NCI-H2171 (cell line): ENCODE measurements around the gene UNK.
"Not testable (repeated sequence)": the region's sequence is repeated elsewhere in the genome, so short reads cannot be mapped to it uniquely, and the experiment has no call there.

Experiments used
- DNase-seq: peaks from one replicate; lab custom pipeline; 2025; lab: John Stamatoyannopoulos, UW

The UNK gene

DNA sequence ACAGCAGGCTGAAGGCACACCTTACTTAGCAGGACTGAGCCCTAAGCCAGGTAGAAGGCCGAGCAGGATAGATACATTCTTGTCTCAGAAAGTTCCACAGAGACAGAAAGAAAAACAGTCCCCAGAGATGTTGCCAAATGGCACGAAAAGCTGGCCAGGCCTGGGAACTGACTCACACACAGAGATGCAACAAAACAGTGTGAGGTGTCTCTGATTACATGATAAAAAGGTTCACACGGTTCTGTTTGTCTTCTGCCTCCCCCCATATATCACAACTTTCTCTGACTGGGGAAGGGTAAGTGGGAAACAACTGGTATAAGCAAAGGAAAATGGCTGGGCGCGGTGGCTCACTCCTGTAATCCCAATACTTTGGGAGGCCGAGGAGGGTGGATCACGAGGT, 68.8 kb downstream of the UNK start:
- no peak for DNase-seq

DNA sequence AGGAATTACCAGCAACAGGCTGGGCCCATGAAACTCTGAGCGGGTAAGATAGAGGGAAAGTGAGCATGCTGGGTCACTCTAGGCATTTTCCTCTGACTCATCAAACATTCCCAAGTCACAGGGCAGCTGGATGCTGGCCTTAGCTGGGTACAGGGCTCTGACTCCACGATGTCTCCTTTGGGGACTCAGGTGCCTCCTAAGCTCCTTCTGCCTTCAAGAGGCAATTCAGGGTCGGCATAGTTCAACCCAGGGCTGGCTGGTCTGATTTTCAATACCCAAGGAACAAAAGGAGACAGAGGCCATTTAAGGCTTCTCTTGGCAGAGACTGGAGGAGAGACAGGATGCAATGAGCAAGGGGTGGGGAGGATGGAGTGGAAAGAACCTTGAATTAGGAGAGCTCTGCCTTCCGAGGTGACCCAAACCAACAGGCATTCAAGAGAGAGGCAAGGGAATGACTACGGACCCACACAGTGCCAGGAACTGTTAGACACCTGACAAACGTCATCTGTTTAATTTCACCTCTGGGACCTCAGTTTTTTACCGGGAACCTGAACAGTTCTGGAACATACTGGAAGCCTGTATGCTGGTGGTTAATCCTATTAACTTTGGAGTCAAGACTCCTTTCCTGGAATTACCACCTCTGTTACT, 69.6 kb downstream of the UNK start:
- DNase-seq: no peak

DNA sequence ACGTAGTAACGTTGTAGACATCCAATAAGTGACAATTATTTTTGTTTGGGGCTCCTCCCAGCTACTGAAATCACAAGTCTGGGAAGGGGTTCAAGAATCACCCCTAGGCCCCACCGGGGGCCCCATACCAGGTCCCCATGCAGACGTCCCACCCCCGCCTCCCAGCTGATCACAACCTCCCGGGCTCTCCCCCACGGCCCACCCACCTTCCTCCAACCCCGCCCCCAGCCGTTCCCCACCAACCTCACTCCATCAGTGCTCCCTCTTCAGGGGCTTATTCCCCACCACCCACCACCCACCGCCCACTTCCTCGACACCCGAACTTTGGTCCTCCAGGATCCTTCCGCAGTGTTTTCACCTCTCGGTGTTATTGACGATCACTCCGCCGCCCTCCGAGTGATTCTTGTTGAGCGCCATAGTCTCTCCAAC, 70.3 kb downstream of the UNK start:
- DNase-seq: no peak

DNA sequence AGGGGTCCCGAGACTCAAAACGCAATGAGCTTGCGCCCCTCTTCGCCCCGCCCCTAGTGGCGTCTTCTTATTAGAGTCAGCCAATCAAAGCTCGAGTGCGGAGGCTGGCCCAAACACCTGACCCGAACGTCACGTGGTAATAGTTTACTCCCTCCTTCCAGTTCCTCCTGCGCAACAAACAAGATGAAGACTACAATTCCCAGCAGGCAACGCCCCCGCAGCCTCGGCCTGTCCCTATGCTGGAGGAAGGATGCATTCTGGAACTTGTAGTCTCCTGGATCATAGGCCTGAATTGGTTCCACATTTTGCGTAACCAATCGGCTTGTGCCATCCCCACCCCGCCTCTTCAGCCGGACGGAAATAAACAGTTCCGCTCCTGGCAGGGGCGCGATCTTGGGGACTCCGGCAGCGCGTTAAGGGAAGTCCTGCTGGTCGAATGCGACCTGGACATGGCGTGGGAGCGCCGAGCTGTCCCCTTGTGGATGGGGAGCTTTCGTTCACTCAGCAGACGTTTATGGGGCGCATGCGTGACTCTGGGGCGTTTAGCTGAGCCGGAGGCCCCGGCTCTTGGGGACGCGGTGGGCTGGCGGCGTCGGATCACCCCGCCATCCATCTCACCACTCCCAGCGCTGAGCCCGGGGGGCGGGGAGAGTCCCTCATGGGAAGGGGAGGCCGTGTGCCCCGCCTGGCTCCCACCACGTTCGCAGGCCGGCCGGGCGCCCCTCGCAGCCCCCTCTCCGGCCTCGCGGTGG, 70.9 kb downstream of the UNK start, which contains the start of gene WBP2:
Gene WBP2, minus strand, starts transcription at position 26 of the 752 bp plus-strand sequence. CDS start 38 bp downstream, outside the sequence.
- peak; percentile 99 for DNase-seq

DNA sequence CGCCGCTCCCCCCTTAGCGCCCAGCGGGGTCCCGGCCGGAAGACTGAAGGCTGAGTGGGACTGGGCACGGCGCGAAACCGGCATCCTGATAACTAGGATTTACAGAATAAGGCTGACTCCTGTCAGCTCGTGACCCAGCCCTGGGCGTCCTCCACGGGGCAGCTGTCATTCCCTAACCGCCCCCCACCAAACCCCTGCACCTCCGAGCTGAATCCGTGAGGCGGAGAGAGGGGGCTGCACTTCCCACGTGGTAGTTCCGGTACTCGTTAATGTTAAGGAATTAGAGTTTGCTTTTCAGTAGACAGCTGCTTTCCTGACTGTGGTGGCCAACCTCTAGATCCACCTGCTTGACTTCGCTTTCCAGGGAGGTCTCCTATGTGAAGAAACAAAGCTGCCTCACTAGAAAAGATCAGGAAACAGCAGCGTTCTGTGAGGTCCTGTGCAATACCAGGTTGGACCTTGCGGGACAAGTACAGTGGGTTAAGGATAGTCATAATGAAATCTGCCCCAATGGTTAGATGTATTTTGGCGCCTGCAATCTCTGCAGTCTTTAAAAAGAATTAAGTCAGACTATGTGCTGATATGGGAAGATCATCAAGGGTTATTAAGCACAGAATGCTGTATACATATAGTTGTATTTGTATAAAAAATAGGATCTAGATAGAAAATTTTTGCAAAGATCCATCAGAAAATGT, 71.6 kb downstream of the UNK start:
- no peak for DNase-seq

DNA sequence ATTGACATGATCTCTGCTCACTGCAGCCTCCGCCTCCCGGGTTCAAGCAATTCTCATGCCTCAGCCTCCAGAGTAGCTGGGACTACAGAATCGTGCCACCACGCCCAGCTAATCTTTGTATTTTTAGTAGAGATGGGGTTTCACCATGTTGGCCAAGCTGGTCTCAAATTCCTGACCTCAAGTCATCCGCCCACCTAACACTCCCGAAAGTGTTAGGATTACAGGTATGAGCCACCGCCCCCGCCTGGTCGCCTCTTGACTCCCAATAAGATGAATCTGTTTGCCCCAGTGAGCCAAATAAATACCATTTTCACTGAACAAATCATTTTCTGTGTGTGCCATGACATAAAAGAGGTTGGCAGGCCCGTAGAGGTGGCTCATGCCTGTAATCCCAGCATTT, 74.8 kb downstream of the UNK start:
- DNase-seq: not testable (repeated sequence)

DNA sequence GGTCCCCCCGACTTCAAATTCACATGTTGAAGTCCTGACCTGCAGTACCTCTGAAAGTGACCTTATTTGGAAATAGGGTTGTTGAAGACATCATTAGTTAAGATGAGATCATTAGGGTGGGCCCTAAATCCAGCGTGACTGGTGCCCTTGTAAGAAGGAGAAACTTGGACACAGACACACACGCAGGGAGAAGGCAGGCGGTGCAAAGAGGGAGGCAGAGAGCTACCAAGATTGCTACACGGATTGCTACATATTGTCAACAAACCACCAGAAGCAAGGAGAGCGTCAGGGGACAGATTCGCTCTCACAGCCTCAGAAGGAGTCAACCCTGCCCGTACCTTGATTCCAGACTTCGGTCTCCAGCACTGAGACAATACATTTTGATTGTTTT, 77.3 kb downstream of the UNK start:
- DNase-seq: no peak

DNA sequence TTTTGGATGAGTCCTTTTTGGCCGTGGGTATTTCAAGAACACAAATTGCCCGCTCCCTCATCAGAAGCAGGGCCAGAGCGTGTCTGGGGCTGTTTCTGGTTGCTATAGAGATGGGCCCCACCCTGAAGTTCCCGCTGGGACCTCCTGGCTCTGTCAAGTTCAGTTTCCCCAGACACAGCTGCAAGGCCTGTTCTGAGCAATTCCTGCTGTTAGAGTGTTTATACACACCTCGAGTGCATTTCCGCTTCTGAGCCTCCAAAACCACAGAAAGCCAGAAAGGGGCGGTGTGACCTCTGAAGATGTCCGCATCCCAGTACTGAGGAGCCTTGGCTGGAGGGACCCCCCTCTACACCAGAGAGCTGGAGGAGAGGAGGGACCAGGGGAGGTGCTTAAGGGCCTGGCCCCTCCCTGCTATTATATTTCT, 79.9 kb downstream of the UNK start:
- DNase-seq: peak; percentile 48

DNA sequence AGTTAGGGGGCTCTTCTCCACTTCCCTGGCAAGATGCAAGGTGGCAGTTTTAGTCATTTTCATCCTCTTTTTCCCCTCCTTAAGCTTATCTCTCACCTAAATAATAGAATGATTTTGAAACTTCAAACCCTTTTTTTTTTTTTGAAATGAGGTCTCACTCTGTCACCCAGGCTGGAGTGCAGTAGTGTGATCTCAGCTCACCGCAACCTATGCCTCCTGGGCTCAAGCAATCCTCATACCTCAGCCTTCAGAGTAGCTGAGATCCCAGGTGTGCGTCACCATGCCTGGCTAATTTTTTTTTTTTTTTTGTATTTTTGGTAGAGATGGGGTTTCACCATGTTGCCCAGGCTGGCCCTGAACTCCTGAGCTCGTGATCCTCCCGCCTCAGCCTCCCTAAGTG, 80.3 kb downstream of the UNK start:
- DNase-seq: not testable (repeated sequence)

DNA sequence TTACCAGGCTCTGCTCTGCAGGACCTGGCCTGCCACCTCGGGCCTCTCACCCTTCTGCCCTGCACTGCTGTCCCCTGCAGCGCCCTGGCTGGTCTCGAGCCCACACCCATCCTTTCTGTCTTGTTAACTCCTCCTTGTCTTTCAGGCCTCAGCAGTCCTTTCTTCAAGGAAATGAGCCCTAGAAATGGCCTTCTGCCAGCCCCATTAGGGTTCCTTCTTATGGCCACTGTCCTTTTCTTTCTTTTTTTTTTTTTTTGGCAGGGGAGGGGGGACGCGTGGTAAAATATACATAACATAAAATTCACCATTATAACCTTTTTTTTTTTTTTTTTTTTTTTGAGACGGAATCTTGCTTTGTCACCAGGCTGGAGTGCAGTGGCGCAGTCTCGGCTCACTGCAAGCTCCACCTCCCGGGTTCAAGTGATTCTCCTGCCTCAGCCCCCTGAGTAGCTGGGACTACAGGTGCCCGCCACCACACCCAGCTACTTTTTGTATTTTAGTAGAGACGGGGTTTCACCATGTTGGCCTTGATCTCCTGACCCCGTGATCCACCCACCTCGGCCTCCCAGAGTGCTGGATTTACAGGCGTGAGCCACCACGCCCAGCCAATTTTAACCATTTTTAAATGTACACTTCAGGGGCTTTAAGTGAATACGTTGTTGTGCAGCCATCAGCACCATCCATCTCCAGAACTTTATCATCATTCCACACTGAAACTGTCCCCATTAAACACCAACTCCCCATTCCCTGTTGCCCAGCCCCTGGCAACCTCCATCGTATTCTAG, 81.0 kb downstream of the UNK start:
- not testable (repeated sequence) for DNase-seq

DNA sequence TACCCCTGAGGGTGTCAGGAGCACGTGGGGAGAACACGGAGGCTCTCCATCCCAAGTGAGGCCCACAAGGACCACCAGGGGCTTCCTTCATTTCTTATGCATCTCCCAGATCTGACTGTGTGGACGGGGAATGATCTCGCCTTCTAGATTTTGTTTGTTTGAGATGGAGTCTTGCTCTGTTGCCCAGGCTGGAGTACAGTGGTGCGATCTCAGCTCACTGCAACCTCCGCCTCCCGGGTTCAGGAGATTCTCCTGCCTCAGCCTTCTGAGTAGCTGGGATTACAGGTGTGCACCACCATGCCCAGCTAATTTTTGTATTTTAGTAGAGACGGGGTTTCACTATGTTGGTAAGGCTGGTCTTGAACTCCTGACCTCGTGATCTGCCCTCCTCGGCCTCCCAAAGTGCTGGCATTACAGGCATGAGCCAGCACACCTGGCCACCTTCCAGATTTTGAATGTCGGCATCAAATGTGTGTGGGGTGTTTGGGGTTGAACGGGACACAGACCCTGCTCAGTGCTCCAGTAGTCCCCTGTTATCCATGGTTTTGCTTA, 84.2 kb downstream of the UNK start:
- DNase-seq: not testable (repeated sequence)

DNA sequence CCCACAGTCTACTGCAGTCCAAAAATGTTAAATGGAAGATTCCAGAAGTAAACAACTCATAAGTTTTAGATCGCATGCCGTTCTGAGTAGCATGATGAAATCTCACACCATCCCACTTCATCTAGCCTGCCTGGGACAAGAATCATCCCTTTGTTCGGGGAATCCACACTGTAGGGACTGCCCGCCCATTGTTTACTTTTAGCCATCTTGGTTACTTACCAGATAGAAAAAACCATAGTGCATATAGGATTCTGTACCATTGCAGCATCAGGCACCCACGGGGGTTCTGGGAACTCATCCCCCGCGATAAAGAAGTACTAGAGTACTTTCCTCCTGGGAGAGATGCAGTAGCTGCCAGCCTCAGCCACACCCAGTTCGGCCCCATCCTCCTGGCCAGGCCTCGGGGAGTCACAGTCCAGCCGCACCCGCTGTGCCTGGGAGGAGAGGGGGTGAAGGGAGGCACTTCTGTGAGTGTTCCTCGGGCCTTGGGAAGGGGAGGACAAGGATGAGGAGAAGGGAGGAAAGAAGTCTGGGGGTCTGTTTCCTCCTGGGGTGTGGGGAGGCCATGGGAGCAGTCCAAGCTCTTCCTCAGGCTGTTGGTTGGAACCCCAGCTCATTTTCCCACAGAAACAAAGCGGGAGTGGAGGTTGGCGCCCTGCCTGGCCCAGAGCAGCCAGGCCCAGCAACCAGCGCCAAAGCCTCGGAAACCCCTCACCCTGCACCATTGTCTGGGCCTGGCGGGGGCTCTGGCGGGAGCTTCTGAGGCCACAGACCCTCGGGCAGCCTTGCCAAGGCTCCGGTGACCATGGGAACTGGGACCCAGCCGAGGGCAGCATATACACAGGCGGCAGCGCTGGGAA, 84.9 kb downstream of the UNK start:
- no peak for DNase-seq

DNA sequence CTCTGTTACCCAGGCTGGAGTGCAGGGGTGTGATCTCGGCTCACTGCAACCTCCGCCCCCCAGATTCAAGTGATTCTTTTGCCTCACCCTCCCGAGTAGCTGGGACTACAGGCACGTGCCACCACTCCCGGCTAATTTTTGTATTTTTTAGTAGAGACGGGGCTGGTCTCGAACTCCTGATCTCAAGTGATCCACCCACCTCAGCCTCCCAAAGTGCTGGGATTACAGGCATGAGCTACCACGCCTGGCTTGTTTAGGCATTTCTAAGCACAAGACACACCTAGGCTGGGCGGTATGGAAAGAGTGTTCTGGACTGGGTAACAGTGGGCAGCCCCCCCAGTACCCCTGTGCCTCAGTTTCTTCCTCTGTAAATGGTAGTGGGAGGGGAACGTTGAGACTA, 85.6 kb downstream of the UNK start:
- not testable (repeated sequence) for DNase-seq

DNA sequence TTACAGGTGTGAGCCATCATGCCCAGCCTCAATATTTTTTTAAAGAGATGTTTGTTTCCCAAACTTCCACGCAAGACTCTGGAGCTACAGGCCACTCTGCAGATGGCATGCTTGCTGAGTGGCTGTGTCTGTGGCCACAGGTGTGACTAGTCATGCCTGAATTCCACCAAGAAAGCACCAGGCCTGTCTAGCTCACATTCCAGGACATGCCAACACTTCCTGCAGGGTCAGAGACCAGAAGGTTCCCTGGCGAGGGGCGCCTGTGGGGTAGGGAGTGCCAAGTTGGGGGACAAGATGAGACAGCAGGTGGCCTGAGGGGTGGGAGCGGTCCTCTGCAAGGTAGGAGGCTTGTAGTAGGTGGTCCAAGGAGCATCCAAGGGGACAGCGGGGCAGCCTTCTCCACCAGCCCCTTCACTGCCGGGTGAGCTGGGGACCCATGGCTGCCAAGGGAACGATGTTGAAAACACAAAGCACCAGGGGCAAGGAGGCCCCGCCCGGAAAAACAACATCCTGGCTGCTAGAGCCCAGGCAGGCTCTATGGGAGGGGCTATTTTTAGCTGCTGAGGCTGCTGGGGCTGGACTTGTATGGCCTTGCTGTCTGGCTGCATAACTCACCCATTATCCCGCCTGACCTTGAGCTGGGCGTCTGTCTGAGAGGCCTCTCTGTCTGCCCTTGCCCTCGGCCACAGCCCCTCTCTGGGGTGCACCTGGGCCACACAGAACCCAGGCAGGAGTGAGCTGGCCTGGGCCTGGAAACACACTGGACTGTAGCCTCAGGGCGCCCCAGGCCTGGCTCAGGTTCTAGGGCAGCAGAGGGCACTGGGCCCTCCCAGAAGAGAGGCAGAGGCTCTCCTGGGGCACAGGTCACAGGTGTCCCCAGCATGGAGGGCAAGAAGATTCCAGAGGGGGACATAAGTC, 88.1 kb downstream of the UNK start:
- no peak for DNase-seq

DNA sequence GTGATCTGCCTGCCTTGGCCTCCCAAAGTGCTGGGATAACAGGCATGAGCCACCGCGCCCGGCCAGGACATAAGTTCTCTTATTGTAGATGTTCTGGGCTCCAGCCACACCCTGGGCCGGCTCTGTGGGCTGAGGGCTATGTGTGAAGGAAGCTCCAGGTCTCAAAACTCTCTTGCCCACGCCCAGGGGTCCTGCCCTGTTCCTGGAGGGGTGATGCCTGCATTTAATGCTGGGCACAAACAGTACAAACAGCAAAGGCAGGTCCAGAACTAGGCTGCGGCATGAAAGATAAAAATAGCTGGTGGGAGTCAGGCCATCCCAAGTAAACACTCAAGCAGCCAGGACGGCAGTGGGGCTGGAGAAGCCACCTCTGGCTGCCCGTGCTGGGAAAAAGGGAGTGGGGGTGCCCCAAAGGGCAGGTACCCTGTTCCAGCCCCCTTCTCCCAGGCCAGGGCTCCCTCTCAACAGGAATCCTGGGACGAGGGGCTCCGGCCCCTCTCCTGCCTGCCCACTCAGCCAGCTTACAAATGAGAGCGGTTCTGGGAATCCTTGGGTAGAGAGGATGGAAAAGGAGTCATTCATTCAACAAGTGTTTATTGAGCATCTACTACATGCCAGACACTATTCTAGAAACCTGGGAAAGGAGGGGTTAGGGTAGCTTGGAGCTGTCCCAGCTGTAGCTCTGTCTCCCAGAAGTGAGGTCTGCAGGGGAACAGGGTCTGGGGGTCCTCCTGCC, 89.1 kb downstream of the UNK start:
- no peak for DNase-seq

DNA sequence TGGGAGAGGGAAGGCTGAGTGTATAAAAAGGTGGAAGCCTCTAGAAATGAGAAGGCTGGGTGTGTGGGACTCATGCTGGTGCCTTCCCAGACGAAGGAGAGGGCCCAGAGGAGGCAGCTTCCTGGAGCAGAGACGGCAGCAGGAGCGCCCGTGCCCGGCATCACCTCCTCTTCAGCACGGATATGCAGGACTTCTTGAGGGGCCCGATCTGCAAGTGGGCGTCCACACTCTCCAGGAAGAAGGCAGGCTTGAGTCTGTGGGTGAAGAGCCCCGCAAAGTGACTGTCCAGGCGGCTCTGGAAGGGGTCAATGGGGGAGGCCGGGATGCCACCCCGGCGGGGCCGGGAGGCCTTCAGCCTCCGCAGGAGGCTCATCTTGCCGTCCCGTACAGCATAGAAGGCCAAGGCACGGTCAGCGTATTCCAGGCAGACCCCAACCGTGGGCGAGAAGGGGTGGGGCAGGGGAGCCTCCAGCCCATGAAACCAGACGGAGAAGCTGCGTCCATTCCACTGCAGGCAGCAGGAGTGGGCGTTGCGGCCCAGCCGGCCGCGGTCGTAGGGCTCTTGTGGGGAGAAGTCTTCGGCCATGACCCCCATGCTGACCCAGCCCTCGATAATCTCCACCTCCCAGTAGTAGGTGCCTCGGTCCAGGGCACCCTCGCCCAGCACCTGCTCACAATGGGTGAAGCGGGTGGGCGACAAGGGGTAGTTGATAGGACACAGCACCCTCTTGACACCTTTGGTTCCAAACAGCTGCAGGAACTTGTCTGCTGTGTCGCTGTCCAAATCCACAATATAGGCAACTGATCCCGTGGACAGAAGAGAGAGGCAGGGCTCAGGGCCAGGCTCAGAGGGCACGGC, 89.9 kb downstream of the UNK start:
- DNase-seq: no peak
